Keratinocyte (primary cell): ENCODE results near the gene POLD1. TPM values are rescaled to one million over a fixed set of nuclear protein-coding genes. Genes with fewer than 3 reads are reported as not detected.

Source experiments
- DNase-seq: peaks from one replicate; pipeline ENCODE4 v3.0.0-alpha.2; 2011; ENCODE audit warnings: low read depth, missing footprints, low spot score
- FAIRE-seq: peaks from 2 replicates; lab custom pipeline; 2011; peaks lifted over from hg19 to GRCh38; lab: Jason Lieb, UNC
- H2AFZ ChIP-seq: 2 replicates; pipeline ENCODE4 v1.6.0; 2012; ENCODE audit warnings: low read length, control low read depth, inconsistent platforms; ENCODE audit not compliant: control insufficient read depth
- H3K27ac ChIP-seq: 2 replicates; pipeline ENCODE4 v1.5.1; 2011; ENCODE audit warnings: low read length; ENCODE audit not compliant: control insufficient read depth, insufficient read depth
- H3K27me3 ChIP-seq: 3 replicates; pipeline ENCODE4 v1.6.0; 2011; ENCODE audit warnings: low read length; ENCODE audit not compliant: control insufficient read depth, insufficient read depth; ENCODE audit errors: extremely low read depth
- H3K36me3 ChIP-seq, 2 experiments: 2 replicates in 1 of 2; 3 replicates in 1 of 2; pipeline ENCODE4 v1.5.1; 2011; ENCODE audit warnings: low read length in 2 of 2, mild to moderate bottlenecking in 1 of 2; ENCODE audit not compliant: control insufficient read depth in 2 of 2, insufficient read depth in 2 of 2; ENCODE audit errors: extremely low read depth in 1 of 2
- H3K4me1 ChIP-seq: 3 replicates; pipeline ENCODE4 v1.5.1; 2011; ENCODE audit warnings: low read length; ENCODE audit not compliant: control insufficient read depth, insufficient read depth; ENCODE audit errors: extremely low read depth
- H3K4me2 ChIP-seq: 3 replicates; pipeline ENCODE4 v1.6.0; 2011; ENCODE audit warnings: low read depth, low read length; ENCODE audit not compliant: control insufficient read depth, insufficient read depth; ENCODE audit errors: extremely low read depth
- H3K4me3 ChIP-seq, 3 experiments: fragments of 200-600 bp in 1 of 3; sonication (generic) in 1 of 3; 2 replicates in 2 of 3; 3 replicates in 1 of 3; pipeline ENCODE4 v1.5.1; 2011 to 2016; ENCODE audit warnings: low read length in 3 of 3, mild to moderate bottlenecking in 3 of 3, control low read depth in 2 of 3, inconsistent platforms in 1 of 3, low read depth in 1 of 3, mixed read lengths in 1 of 3, mixed run types in 1 of 3, moderate library complexity in 1 of 3; ENCODE audit not compliant: control insufficient read depth in 2 of 3, insufficient read depth in 2 of 3; ENCODE audit errors: extremely low read depth in 1 of 3
- H3K79me2 ChIP-seq: 2 replicates; pipeline ENCODE4 v1.6.0; 2012; ENCODE audit warnings: low read length; ENCODE audit not compliant: control insufficient read depth, insufficient read depth
- H3K9ac ChIP-seq: 3 replicates; pipeline ENCODE4 v1.6.0; 2011; ENCODE audit warnings: low read length; ENCODE audit not compliant: control insufficient read depth, insufficient read depth; ENCODE audit errors: extremely low read depth
- H3K9me1 ChIP-seq: 3 replicates; pipeline ENCODE4 v1.6.0; 2011; ENCODE audit warnings: low read length; ENCODE audit not compliant: control insufficient read depth, insufficient read depth; ENCODE audit errors: extremely low read depth
- H3K9me3 ChIP-seq: 2 replicates; pipeline ENCODE4 v1.5.1; 2012; ENCODE audit warnings: low read depth, low read length; ENCODE audit not compliant: control insufficient read depth
- H4K20me1 ChIP-seq: 3 replicates; pipeline ENCODE4 v1.6.0; 2011; ENCODE audit warnings: low read length; ENCODE audit not compliant: control insufficient read depth, insufficient read depth; ENCODE audit errors: extremely low read depth
- CTCF ChIP-seq, 3 experiments: IDR thresholded peaks in 1 of 3; conservative IDR thresholded peaks in 1 of 3; optimal IDR thresholded peaks in 1 of 3; 2 replicates in 2 of 3; 3 replicates in 1 of 3; pipeline versions ENCODE3 to v1.5.1; 2011; ENCODE audit warnings: low read length in 3 of 3, mild to moderate bottlenecking in 3 of 3, moderate library complexity in 2 of 3, control low read depth in 1 of 3, inconsistent platforms in 1 of 3; ENCODE audit not compliant: insufficient read depth in 2 of 3; ENCODE audit errors: extremely low read depth in 1 of 3
- EZH2 ChIP-seq: IDR thresholded peaks from one replicate; pipeline ENCODE4 v1.6.1; 2012; ENCODE audit warnings: inconsistent platforms, mild to moderate bottlenecking, low read length, moderate library complexity
- dilution Hi-C: fragments of 300-500 bp; cut with MboI; formaldehyde crosslinking; loops from one replicate; pipeline ENCODE4 v1.7.0; 2020; ENCODE audit warnings: low sequenced_read_pairs; ENCODE audit not compliant: extremely low pct_ligation_motif_present
- polyA plus RNA-seq, 5 experiments: library from polyadenylated mRNA; depleted of rRNA in 3 of 5; stranded (reverse) in 3 of 5; stranded (forward) in 1 of 5; unstranded in 1 of 5; fragments of >200 nt; gene quantifications; 1 replicate in 1 of 5; 2 replicates in 3 of 5; 3 replicates in 1 of 5; pipeline versions ENCODE4 v1.2.1 to v1.2.3, GENCODE V29; 2011 to 2012; ENCODE audit warnings: missing spikeins in 2 of 5, low read depth in 1 of 5, low replicate concordance in 1 of 5

The POLD1 gene
- polyA plus RNA-seq, 1 donor (not counting 4 experiments of a cell fraction or from before 2014, with no cell fraction given), result 8.7 TPM

- H4K20me1 ChIP-seq, result no peaks in the 10 kb centered on the region
These were observed 2.0 kb upstream of the POLD1 start for GRCh38 chr19:50381881-50382729.

GRCh38 chr19:50383001-50383851 lies 921 bp upstream of the POLD1 start:
- Histone ChIP-seq H3K27me3 (no peaks in the 10 kb centered on the region), H2AFZ (peak overlapping the region; percentile 80), H3K9ac (peak overlapping the region; percentile 72), H3K9me1 (peaks cover 2% of the 10 kb centered on the region), H3K36me3 (peaks cover 21 to 27% of the 10 kb centered on the region in 2 experiments), H3K9me3 (no peaks in the 10 kb centered on the region), H3K27ac (peak overlapping the region; percentile 69), H4K20me1 (no peaks in the 10 kb centered on the region), H3K4me2 (peak overlapping the region; percentile 84), H3K4me3 (peak overlapping the region; percentile 58 to 78 (median 70)), H3K79me2 (peaks cover 32% of the 10 kb centered on the region), H3K4me1 (peaks cover 18% of the 10 kb centered on the region)
- no peak for TF ChIP-seq EZH2
- TF ChIP-seq CTCF (optimal IDR thresholded peaks at IDR 0.05 in 1 of 3, IDR thresholded peaks at IDR 0.05 in 1 of 3, conservative IDR thresholded peaks at IDR 0.05 in 1 of 3; ENCODE audit: extremely low read depth in 1 of 3, insufficient read depth in 2 of 3, low read length in 3 of 3), result no peak
- DNase-seq (no peak), FAIRE-seq (no peak)
- dilution Hi-C loops, result no loop called here

More at GRCh38 chr19:50381881-50382729, 2.0 kb upstream of the POLD1 start:
- H3K9me1 ChIP-seq, result peaks cover 2% of the 10 kb centered on the region
- no peak overlapping the region for H3K9ac ChIP-seq
- peaks cover 25 to 31% of the 10 kb centered on the region in 2 experiments for H3K36me3 ChIP-seq
- dilution Hi-C loops, result no loop called here
- H3K4me3 ChIP-seq, result no peak overlapping the region
- H3K4me2 ChIP-seq, result no peak overlapping the region
- H3K9me3 ChIP-seq, result no peaks in the 10 kb centered on the region
- H3K27ac ChIP-seq, result no peak overlapping the region
- no peak for TF ChIP-seq CTCF (optimal IDR thresholded peaks at IDR 0.05 in 1 of 3, IDR thresholded peaks at IDR 0.05 in 1 of 3, conservative IDR thresholded peaks at IDR 0.05 in 1 of 3; ENCODE audit: extremely low read depth in 1 of 3, insufficient read depth in 2 of 3, low read length in 3 of 3)
- TF ChIP-seq EZH2, result no peak
- H3K79me2 ChIP-seq, result peaks cover 22% of the 10 kb centered on the region
- no peak overlapping the region for H2AFZ ChIP-seq
- DNase-seq, result no peak
- no peak for FAIRE-seq
- peaks cover 18% of the 10 kb centered on the region for H3K4me1 ChIP-seq
- H3K27me3 ChIP-seq, result no peaks in the 10 kb centered on the region
